ENCODE measurements around the gene ZACN. TPM values are rescaled to one million over a fixed set of nuclear protein-coding genes. Genes with fewer than 3 reads are reported as not detected.
"Not testable (repeated sequence)": the region's sequence is repeated elsewhere in the genome, so short reads cannot be mapped to it uniquely, and the experiment has no call there.

Gene ZACN
- not detected for total RNA-seq
- long read RNA-seq, result 0 reads

GRCh38 chr17:76078860-76079534 is at the start of gene ZACN:
Gene ZACN, plus strand, starts transcription at chr17:76079182. Its CDS starts 83 bp downstream, at chr17:76079265.
- intact Hi-C loops (cut with DNase I), result no loop called here
- no peak for ATAC-seq

GRCh38 chr17:76032073-76032779 is 46.8 kb upstream of the ZACN start:
- DNase-seq (ENCODE audit: missing footprints), result peak; percentile 57
- no peak for ATAC-seq
- intact Hi-C loops (cut with DNase I), result no loop called here

More at GRCh38 chr17:76078860-76079534, at the start of gene ZACN:
- DNase-seq (ENCODE audit: missing footprints), result no peak

DNA sequence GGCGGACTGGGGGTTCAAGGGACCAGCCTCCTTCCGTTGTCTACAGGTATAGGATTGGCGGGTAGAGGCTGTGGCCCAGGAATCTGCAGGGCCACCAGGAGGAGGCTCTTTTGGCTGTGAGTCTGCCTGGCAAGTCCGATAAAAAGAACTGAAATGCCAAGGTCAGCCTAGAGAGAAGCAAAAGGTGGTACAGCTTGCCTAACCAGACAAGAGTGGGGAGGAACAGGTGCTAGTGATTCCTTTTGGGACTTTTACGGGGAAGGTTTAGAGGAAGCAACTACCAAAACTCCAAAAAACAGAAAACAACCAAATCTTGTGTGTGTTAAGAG is 46.2 kb upstream of the ZACN start:
- intact Hi-C loops (cut with DNase I), result no loop called here
- ATAC-seq (no peak), DNase-seq (ENCODE audit: missing footprints) (no peak)

DNA sequence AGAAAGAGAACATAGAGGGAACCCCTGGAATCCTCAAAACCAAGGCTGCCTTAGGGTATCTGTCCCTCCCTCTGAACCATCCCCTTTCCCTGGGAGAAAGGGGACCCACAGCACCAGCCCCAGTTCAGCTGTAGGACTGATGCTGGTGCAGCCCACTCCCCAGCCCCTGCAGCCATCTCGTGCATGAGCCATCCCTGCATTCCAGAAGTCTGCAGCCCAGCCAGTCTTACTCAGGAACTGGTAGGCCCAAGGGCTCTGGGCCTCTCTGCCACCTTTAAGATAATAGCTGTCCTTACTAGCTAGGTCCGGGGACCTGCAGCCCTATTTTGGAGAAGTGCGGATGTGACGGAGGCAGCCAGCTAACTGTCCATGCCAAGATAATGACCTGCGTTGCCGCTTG is 45.8 kb upstream of the ZACN start:
- peak; percentile 27 for DNase-seq (ENCODE audit: missing footprints)
- no peak for ATAC-seq
- intact Hi-C loops (cut with DNase I), result no loop called here

- DNase-seq (ENCODE audit: missing footprints) (no peak), ATAC-seq (no peak)
- intact Hi-C loops (cut with DNase I), result no loop called here
These were observed 44.3 kb upstream of the ZACN start for GRCh38 chr17:76034428-76035350.

DNA sequence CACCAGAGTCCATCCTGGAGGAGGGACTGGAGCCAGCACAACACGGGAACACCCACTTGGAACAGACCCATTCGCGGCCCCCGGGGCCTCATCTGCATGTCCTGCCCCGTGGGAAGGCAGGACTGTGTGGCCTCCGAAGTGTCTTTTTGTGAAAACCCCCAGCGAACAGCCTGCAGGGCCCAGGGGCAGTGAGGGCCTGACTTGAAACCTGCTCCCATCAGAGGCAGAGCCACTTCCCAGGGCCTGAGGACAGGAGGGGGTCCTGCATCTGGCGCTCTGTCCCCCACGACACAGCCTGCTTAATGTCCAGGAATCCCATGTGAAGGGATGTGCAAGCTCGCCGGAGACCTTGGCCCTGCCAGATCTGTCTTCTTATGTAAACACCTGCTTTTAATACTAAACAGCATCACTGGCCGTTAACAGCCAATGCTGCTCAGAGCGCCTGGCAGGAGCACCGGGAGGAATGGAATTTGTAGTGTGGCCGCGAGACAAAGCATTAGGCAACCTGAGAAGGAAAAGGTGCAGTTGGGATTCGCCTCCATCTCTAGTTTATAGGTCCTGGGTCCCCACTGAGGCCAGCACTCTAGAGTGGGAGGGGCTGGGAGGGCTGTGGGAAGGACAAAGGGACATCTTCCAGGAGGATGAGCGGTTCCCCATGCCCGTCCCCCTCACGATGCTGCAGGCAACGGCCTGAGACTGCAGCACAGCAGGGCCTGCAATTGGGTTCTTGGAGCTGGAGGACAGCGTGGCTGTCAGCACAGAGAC is 42.3 kb upstream of the ZACN start:
- intact Hi-C loops (cut with DNase I), result no loop called here
- DNase-seq (ENCODE audit: missing footprints) (no peak), ATAC-seq (peak; percentile 48)

- intact Hi-C loops (cut with DNase I), result no loop called here
- ATAC-seq, result no peak
- no peak for DNase-seq (ENCODE audit: missing footprints)
These were observed 40.9 kb upstream of the ZACN start for GRCh38 chr17:76038050-76038449.

DNA sequence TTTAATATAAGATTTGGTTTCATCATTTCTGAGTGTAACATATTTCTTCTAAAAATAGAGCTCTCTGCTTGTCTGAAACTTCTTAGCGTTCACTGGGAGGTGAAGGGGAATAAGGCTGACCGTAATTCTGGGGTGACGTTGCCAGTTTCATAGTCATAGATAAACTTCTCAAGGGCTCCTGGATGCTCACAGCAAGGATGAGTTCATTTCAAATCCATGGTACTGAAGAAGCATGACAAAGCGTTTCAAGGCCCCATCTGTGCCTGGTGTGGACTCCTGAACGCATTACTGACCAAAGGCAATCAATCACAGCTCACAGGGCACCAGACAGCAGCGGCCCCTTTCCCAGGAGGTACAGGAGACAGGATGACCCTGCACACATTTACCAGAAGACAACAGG is 39.9 kb upstream of the ZACN start:
- ATAC-seq, result no peak
- intact Hi-C loops (cut with DNase I), result no loop called here
- DNase-seq (ENCODE audit: missing footprints), result no peak

- intact Hi-C loops (cut with DNase I), result no loop called here
- ATAC-seq (no peak), DNase-seq (ENCODE audit: missing footprints) (no peak)
These were observed 38.6 kb upstream of the ZACN start for GRCh38 chr17:76040376-76040775.

GRCh38 chr17:76042868-76043267 is 36.1 kb upstream of the ZACN start:
- ATAC-seq; intact Hi-C loops (cut with DNase I); DNase-seq (ENCODE audit: missing footprints): not testable (repeated sequence)

DNA sequence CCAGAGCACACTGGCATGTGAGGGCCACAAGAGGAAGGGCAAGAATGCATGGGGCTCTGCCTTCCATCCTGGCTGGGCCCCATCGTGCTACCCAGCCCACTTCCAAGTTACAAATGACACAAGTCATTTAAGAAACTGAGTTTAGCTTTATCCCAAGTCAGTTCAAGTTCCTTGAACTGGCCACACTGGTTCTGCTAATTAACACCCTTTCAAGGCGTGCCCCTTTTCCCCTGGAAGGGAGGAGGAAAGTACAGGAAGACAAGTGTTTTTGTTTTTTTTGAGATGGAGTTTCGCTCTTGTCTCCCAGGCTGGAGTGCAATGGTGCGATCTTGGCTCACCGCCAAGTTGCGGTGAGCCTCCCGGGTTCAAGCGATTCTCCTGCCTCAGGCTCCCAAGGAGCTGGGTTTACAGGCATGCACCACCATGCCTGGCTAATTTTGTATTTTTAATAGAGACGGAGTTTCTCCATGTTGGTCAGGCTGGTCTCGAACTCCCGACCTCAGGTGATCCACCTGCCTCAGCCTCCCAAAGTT is 34.4 kb upstream of the ZACN start:
- intact Hi-C loops (cut with DNase I); ATAC-seq; DNase-seq (ENCODE audit: missing footprints): not testable (repeated sequence)

- DNase-seq (ENCODE audit: missing footprints) (no peak), ATAC-seq (no peak)
- intact Hi-C loops (cut with DNase I), result no loop called here
These were observed 32.9 kb upstream of the ZACN start for GRCh38 chr17:76046064-76046463.

GRCh38 chr17:76048025-76048605 is 30.9 kb upstream of the ZACN start:
- ATAC-seq (no peak), DNase-seq (ENCODE audit: missing footprints) (no peak)
- intact Hi-C loops (cut with DNase I), result no loop called here

GRCh38 chr17:76048711-76049110 is 30.3 kb upstream of the ZACN start:
- DNase-seq (ENCODE audit: missing footprints), result no peak
- intact Hi-C loops (cut with DNase I), result no loop called here
- no peak for ATAC-seq

DNA sequence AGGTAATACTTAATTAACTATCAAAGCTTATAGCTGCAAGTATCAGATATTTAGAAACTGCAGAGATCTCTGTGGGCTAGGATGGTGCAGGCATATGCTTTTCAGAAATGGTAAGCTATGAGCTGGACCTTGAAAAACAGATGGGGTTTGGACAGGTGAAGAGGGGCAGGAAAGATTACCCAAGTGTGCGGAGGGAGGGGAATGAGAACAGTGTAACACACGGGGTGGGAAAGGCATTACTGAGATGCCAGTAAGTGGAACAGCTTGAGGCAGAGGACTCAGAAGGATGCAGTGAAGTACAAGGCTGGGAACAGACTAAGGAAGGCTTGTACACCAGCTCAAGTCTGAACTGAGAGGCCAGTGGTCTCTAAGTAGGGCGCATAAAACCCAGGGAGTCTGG is 29.7 kb upstream of the ZACN start:
- intact Hi-C loops (cut with DNase I), result no loop called here
- ATAC-seq (no peak), DNase-seq (ENCODE audit: missing footprints) (no peak)

DNA sequence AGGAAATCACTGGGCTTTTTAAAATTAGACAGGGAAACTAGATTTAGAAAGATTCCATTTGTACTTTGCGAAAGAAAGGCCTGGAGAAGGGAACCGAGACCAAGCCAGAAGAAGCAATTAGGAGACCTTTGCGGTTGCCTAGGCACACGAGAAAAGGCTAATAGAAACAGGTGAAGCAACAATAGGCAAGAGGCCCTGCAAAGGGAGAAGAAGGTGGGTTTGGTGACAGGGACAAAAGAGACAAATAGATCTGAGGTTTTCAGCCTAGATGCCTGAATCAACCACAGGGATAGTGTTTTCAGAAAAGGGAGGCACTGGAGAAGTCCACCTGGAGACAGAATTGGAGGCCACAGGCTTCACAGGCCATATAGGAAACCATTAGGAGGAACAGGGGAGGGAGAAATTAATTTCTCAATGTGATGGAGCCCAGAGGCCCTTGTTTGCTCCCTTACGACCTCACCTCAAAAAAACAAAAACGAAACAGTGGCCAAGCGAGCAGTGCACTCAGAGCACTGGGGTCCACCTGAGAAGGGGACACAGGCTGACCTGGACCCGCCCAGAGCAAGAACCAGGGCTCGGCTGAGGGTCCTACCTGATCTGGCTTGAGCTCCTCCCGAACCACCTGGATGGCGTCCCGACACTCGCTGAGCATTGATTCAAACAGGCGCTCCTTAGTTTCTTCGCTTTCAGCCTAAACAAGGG is 29.0 kb upstream of the ZACN start:
- DNase-seq (ENCODE audit: missing footprints), result no peak
- intact Hi-C loops (cut with DNase I), result no loop called here
- no peak for ATAC-seq

GRCh38 chr17:76050538-76051467 is 28.2 kb upstream of the ZACN start:
- ATAC-seq (no peak), DNase-seq (ENCODE audit: missing footprints) (no peak)
- intact Hi-C loops (cut with DNase I), result no loop called here

Data from Right ventricle myocardium inferior (tissue), 1 donor.